Measurements from ENCODE around the gene GRAP2. TPM values are rescaled to one million over a fixed set of nuclear protein-coding genes. Genes with fewer than 3 reads are reported as not detected.
"Not testable (repeated sequence)": the region's sequence is repeated elsewhere in the genome, so short reads cannot be mapped to it uniquely, and the experiment has no call there.

Gene GRAP2
- total RNA-seq, 4 donors from 2014 or later: 1.4 to 5.8 (median 3.9) TPM

DNA sequence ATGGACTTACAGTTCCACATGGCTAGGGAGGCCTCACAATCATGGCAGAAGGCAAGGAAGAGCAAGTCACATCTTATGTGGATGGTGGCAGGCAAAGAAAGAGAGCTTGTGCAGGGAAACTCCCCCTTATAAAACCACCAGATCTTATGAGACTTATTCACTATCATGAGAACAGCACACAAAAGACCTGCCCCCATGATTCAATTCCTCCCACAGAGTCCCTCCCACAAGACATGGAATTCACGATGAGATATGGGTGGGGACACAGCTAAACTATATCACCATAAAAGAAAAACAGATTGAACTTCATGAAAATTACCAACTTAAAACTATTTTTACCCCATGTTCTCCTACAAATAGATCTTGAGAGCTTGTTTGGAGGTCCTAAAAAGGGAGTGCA, 26.9 kb upstream of the GRAP2 start:
- H3K36me3 ChIP-seq: no peaks in the 10 kb centered on the region
- intact Hi-C loops (cut with DNase I): no loop called here
- no peak for DNase-seq (ENCODE audit: extremely low spot score)
- no peak overlapping the region for H3K27ac ChIP-seq (replicated peaks in 1 of 4)
- peaks cover 0 to 10% (median 0%) of the 10 kb centered on the region in 4 donors for H3K27me3 ChIP-seq
- no peak overlapping the region for H3K4me3 ChIP-seq
- H3K4me1 ChIP-seq: no peaks in the 10 kb centered on the region
- TF ChIP-seq POLR2AphosphoS5 (IDR thresholded peaks at IDR 0.05) (no peak), EP300 (IDR thresholded peaks at IDR 0.05) (no peak), POLR2A (IDR thresholded peaks at IDR 0.05; ENCODE audit: low read depth) (no peak)
- TF ChIP-seq, protein P1, sequence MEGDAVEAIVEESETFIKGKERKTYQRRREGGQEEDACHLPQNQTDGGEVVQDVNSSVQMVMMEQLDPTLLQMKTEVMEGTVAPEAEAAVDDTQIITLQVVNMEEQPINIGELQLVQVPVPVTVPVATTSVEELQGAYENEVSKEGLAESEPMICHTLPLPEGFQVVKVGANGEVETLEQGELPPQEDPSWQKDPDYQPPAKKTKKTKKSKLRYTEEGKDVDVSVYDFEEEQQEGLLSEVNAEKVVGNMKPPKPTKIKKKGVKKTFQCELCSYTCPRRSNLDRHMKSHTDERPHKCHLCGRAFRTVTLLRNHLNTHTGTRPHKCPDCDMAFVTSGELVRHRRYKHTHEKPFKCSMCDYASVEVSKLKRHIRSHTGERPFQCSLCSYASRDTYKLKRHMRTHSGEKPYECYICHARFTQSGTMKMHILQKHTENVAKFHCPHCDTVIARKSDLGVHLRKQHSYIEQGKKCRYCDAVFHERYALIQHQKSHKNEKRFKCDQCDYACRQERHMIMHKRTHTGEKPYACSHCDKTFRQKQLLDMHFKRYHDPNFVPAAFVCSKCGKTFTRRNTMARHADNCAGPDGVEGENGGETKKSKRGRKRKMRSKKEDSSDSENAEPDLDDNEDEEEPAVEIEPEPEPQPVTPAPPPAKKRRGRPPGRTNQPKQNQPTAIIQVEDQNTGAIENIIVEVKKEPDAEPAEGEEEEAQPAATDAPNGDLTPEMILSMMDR (IDR thresholded peaks at IDR 0.05): no peak
- H3K9me3 ChIP-seq: no peaks in the 10 kb centered on the region
- whole genome bisulfite sequencing: 43% methylated on average over 1 of the region's 1 CpG

DNA sequence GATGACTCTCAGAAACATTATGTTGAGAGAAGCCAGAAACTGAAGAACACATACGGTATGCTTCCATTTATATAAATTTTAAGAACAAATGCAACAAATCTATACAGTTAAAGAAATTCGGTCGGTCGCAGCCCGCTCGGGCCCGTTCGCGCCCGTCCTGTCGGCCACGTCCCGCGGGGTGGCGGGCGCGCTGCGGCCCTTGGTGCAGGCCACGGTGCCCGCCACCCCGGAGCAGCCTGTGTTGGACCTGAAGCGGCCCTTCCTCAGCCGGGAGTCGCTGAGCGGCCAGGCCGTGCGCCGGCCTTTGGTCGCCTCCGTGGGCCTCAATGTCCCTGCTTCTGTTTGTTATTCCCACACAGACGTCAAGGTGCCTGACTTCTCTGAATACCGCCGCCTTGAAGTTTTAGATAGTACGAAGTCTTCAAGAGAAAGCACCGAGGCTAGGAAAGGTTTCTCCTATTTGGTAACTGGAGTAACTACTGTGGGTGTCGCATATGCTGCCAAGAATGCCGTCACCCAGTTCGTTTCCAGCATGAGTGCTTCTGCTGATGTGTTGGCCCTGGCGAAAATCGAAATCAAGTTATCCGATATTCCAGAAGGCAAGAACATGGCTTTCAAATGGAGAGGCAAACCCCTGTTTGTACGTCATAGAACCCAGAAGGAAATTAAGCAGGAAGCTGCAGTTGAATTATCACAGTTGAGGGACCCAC, 25.6 kb upstream of the GRAP2 start:
- 90% methylated on average over 36 of the region's 42 CpGs for WGBS
- DNase-seq (ENCODE audit: extremely low spot score); H3K4me1 ChIP-seq; H3K36me3 ChIP-seq; H3K27ac ChIP-seq (replicated peaks in 1 of 4); H3K9me3 ChIP-seq; H3K4me3 ChIP-seq; H3K27me3 ChIP-seq; intact Hi-C loops (cut with DNase I): not testable (repeated sequence)

DNA sequence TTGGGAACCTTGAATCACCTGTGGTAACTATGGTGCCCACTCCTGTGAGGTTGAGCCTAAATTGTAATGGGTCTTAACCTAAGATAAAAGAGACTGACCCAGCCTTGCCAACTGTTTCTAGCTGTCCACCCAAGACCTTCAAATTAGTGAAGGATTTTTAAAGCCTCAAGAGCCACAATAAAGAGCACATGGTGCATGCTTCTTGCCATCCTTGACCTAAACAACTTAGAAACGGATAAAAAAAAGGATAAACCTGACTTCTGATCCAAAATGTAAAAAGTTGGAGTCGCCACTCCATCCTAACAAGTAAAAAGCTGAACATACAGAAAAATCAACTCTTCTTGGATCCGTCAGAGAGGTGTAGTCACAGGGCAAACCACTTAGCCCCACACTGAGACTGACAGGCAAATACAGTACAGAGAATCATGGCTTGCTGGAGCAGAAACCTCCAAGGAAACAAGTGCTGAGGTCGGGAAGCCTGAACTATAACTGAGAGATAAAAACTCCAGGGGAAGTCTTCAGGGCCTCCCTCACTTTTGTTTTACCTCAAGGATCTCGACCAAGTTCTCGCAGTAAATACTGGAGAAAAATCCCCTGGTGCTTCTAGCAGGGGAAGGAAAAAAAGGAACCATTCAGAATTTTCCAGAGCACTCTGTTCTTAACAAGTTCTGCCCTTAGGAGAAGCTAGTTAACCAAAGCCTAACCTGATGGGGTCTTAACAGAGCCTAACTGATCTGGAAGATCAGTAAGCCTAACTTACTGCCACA, 23.6 kb upstream of the GRAP2 start:
- DNase-seq (ENCODE audit: extremely low spot score): no peak
- Histone ChIP-seq H3K27me3 (peaks cover 0 to 7% (median 0%) of the 10 kb centered on the region in 4 donors), H3K27ac (replicated peaks in 1 of 4) (no peak overlapping the region), H3K4me3 (no peak overlapping the region), H3K4me1 (no peaks in the 10 kb centered on the region), H3K36me3 (no peaks in the 10 kb centered on the region), H3K9me3 (no peaks in the 10 kb centered on the region)
- TF ChIP-seq POLR2AphosphoS5 (IDR thresholded peaks at IDR 0.05) (no peak), POLR2A (IDR thresholded peaks at IDR 0.05; ENCODE audit: low read depth) (no peak), EP300 (IDR thresholded peaks at IDR 0.05) (no peak)
- TF ChIP-seq, protein P1 (IDR thresholded peaks at IDR 0.05): no peak
- intact Hi-C loops (cut with DNase I): no loop called here
- WGBS: 67% methylated on average over 6 of the region's 6 CpGs

DNA sequence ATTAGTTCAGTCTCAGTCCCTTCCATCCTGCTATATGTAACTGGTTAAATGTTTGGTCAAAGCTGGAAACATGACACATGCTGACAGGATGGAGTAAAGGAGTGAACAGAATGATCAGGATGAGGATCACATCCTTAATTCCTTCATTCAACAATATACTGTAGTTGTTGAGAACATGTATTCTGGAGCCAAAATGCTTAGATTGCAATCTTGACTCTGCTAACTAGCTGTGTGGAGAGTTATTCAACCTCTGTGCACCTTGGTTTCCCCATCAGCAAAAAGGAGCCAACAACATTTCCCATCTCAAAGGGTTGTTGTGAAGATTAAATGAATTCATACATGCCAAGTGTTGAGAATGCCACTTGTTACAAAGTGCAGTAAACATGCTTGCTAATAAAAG, 20.2 kb upstream of the GRAP2 start:
- intact Hi-C loops (cut with DNase I): no loop called here

DNA sequence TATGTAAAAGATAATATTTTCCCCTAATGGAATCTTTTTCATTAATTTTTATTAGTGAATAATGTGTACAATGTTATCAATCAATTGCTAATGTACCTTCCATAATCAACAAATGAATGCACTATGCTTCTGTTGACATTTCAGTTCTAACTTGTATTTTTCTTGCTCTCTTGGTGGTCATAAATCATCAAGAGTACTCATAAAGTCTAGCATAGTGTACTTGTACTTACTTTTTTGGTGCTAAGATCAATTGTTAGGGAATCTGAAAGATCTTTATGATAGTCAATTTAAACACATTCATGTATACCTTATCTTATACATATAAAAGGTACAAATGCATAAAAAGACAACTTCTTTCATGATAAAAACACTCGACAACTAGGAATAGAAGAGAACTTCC, 17.8 kb upstream of the GRAP2 start:
- H3K9me3 ChIP-seq: peaks cover 0 to 7% (median 0%) of the 10 kb centered on the region in 4 donors
- no peaks in the 10 kb centered on the region for H3K36me3 ChIP-seq
- DNase-seq (ENCODE audit: extremely low spot score): no peak
- H3K27ac ChIP-seq (replicated peaks in 1 of 4): no peak overlapping the region
- no peaks in the 10 kb centered on the region for H3K4me1 ChIP-seq
- no peak overlapping the region for H3K4me3 ChIP-seq
- 78% methylated on average over 1 of the region's 1 CpG for WGBS
- TF ChIP-seq EP300 (IDR thresholded peaks at IDR 0.05) (no peak), POLR2A (IDR thresholded peaks at IDR 0.05; ENCODE audit: low read depth) (no peak), POLR2AphosphoS5 (IDR thresholded peaks at IDR 0.05) (no peak)
- TF ChIP-seq, protein P1 (IDR thresholded peaks at IDR 0.05): no peak
- intact Hi-C loops (cut with DNase I): no loop called here
- peaks cover 0 to 3% (median 0%) of the 10 kb centered on the region in 4 donors for H3K27me3 ChIP-seq

More for the DNA sequence above, 20.2 kb upstream of the GRAP2 start:
- Histone ChIP-seq H3K27ac (replicated peaks in 1 of 4) (no peak overlapping the region), H3K4me1 (no peaks in the 10 kb centered on the region), H3K36me3 (no peaks in the 10 kb centered on the region), H3K9me3 (peaks cover 0 to 7% (median 0%) of the 10 kb centered on the region in 4 donors), H3K4me3 (no peak overlapping the region), H3K27me3 (peaks cover 0 to 7% (median 0%) of the 10 kb centered on the region in 4 donors)
- TF ChIP-seq POLR2A (IDR thresholded peaks at IDR 0.05; ENCODE audit: low read depth) (no peak), EP300 (IDR thresholded peaks at IDR 0.05) (no peak), POLR2AphosphoS5 (IDR thresholded peaks at IDR 0.05) (no peak)
- TF ChIP-seq, protein P1 (IDR thresholded peaks at IDR 0.05): no peak
- DNase-seq (ENCODE audit: extremely low spot score): no peak

DNA sequence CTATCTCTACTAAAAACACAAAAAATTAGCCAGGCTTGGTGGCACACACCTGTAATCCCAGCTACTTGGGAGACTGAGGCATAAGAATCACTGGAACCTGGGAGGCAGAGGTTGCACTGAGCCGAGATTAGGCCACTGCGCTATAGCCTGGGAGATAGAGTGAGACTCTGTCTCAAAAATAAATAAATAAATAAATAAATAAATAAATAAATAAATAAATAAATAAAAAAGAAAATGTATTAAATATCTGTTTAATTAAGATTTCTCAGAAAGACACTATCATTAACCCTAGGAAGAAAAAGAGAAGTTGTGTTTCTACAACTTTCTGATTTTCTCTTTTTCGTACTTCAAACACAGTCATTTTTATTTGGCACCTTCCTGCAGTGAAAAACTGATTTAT, 11.0 kb upstream of the GRAP2 start:
- 76% methylated on average over 3 of the region's 3 CpGs for WGBS
- H3K36me3 ChIP-seq: not testable (repeated sequence)

More for the DNA sequence above, 11.0 kb upstream of the GRAP2 start:
- intact Hi-C loops (cut with DNase I); H3K4me1 ChIP-seq; H3K27ac ChIP-seq (replicated peaks in 1 of 4); H3K4me3 ChIP-seq; DNase-seq (ENCODE audit: extremely low spot score); H3K9me3 ChIP-seq: not testable (repeated sequence)
- H3K27me3 ChIP-seq: peaks cover 0 to 23% (median 0%) of the 10 kb centered on the region in 4 donors

All from esophagus muscularis mucosa (tissue), 4 donors.